ENCODE data around the gene GRK3. TPM values are rescaled to one million over a fixed set of nuclear protein-coding genes. Genes with fewer than 3 reads are reported as not detected.

GRK3 gene
- total and polyA plus RNA-seq, 2 of the 4 experiments (the other 2 are of a cell fraction): 0.58 to 1.6 TPM

DNA sequence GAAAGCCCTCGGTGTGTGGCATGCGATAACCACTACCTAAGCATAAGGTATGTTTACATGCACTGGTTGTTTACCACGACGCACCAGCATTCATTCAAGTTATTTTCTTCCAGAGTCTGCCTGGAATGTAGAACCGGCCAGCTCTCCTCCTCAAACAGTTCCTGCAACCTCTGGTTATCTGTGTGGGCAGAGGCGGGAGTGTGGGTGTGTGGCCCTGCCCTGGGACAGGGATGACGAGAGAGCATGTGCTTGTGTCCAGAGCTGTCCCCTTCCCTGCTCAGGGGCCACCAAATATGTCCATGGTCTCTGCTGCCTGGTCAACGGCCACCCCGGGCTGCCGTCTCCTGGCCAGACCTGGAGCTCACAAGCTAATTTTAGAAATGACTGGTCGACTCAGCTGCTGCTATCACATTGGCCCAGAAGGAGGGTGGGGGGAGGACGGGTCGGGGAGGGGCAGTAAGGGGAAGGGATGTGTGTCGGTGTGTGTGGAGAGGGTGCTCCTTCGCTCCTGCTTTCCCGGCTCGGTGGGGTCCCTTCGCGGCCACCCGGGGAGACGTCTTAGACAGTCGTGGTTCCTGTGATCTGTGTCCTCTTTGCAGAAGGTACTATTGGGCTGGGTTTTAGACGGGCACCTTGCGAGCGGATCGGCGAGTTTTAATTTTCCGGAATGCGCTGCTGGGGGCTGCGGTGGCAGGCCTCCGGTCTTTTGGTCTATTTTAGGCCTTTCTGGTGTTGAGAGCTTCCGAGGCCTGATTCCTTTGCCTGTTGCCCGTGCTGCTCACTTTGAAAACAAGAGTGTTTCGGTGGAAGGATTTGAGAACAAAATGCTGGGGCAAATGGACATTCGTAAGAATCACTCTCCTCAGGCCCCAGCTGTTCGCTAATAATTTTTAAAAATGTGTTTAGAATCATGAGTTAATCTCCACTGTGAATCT lies 177.5 kb downstream of the GRK3 start, which contains the start of gene MYO18B:
Gene MYO18B (plus strand): TSS at position 497 of the 935 bp plus-strand sequence. CDS start 18,905 bp downstream, outside the sequence.
- ATAC-seq (ENCODE audit: low read depth): no peak
- TF ChIP-seq MAFK (IDR thresholded peaks at IDR 0.05; ENCODE audit: low read depth, low read length) (no peak), USF2 (IDR thresholded peaks at IDR 0.05; ENCODE audit: low read depth, low read length) (no peak), CHD1 (IDR thresholded peaks at IDR 0.05; ENCODE audit: low read depth, low read length) (no peak), SMC3 (IDR thresholded peaks at IDR 0.05; ENCODE audit: low read depth, low read length) (no peak), RFX5 (IDR thresholded peaks at IDR 0.05; ENCODE audit: low read depth, low read length) (no peak), CEBPB (IDR thresholded peaks at IDR 0.05; ENCODE audit: low read depth, low read length) (no peak), POLR2A (IDR thresholded peaks at IDR 0.05; ENCODE audit: low read depth, low read length) (no peak), RAD21 (IDR thresholded peaks at IDR 0.05; ENCODE audit: low read length) (no peak), MXI1 (IDR thresholded peaks at IDR 0.05; ENCODE audit: borderline replicate concordance, low read depth, low read length) (no peak), MAZ (IDR thresholded peaks at IDR 0.05; ENCODE audit: borderline replicate concordance, low read depth, low read length) (no peak), FOS (IDR thresholded peaks at IDR 0.05; ENCODE audit: low read depth, low read length) (no peak), BHLHE40 (IDR thresholded peaks at IDR 0.05; ENCODE audit: low read depth, low read length) (no peak), RCOR1 (IDR thresholded peaks at IDR 0.05; ENCODE audit: insufficient replicate concordance, low read length) (no peak)
- TF ChIP-seq, protein P1, sequence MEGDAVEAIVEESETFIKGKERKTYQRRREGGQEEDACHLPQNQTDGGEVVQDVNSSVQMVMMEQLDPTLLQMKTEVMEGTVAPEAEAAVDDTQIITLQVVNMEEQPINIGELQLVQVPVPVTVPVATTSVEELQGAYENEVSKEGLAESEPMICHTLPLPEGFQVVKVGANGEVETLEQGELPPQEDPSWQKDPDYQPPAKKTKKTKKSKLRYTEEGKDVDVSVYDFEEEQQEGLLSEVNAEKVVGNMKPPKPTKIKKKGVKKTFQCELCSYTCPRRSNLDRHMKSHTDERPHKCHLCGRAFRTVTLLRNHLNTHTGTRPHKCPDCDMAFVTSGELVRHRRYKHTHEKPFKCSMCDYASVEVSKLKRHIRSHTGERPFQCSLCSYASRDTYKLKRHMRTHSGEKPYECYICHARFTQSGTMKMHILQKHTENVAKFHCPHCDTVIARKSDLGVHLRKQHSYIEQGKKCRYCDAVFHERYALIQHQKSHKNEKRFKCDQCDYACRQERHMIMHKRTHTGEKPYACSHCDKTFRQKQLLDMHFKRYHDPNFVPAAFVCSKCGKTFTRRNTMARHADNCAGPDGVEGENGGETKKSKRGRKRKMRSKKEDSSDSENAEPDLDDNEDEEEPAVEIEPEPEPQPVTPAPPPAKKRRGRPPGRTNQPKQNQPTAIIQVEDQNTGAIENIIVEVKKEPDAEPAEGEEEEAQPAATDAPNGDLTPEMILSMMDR (conservative IDR thresholded peaks at IDR 0.05; ENCODE audit: low read depth, low read length): no peak
- TF ChIP-seq, protein P2, sequence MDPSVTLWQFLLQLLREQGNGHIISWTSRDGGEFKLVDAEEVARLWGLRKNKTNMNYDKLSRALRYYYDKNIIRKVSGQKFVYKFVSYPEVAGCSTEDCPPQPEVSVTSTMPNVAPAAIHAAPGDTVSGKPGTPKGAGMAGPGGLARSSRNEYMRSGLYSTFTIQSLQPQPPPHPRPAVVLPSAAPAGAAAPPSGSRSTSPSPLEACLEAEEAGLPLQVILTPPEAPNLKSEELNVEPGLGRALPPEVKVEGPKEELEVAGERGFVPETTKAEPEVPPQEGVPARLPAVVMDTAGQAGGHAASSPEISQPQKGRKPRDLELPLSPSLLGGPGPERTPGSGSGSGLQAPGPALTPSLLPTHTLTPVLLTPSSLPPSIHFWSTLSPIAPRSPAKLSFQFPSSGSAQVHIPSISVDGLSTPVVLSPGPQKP (IDR thresholded peaks at IDR 0.05; ENCODE audit: borderline replicate concordance, low read depth, low read length): no peak

More for the DNA sequence above, 177.5 kb downstream of the GRK3 start, which contains the start of gene MYO18B:
- BruUV-seq (replicated peaks): no TSS peak
- Histone ChIP-seq H3K18ac (ENCODE audit: low read depth, low read length) (no peak within 1 kb of the TSS), H3K14ac (replicated peaks; ENCODE audit: low read depth, low read length) (no peak within 1 kb of the TSS), H2AK5ac (ENCODE audit: low read depth, low read length) (no peak within 1 kb of the TSS), H3K27ac (ENCODE audit: insufficient read depth, low read length) (no peak within 1 kb of the TSS), H2BK5ac (ENCODE audit: low read depth, low read length, poor library complexity, severe bottlenecking) (no peak within 1 kb of the TSS), H3K23ac (ENCODE audit: low read depth, low read length) (no peak within 1 kb of the TSS), H2AFZ (replicated peaks; ENCODE audit: low read length, poor library complexity) (peak within 1 kb of the TSS; percentile 3), H3K4me3 (ENCODE audit: insufficient read depth, low read depth, low read length) (no peak within 1 kb of the TSS), H2BK20ac (ENCODE audit: low read depth, low read length) (no peak within 1 kb of the TSS), H3K56ac (ENCODE audit: extremely low read depth, insufficient read depth, low read length) (no peak within 1 kb of the TSS), H4K5ac (ENCODE audit: low read depth, low read length) (no peak within 1 kb of the TSS), H3K79me1 (ENCODE audit: low read depth in 1 of 2, low read length in 2 of 2) (no peaks in the 10 kb centered on the region), H2AK9ac (replicated peaks; ENCODE audit: low read depth, low read length, poor library complexity) (peak within 1 kb of the TSS; percentile 45), H2BK15ac (ENCODE audit: low read depth, low read length) (no peak within 1 kb of the TSS), H3K9ac (ENCODE audit: low read depth, low read length) (no peak within 1 kb of the TSS), H3K4me2 (ENCODE audit: low read depth, low read length) (no peak within 1 kb of the TSS), H4K91ac (ENCODE audit: insufficient read depth, low read depth, low read length) (no peak within 1 kb of the TSS), H3K4ac (ENCODE audit: low read depth, low read length) (no peak within 1 kb of the TSS), H3K36me3 (ENCODE audit: control insufficient read depth, insufficient read depth, low read length) (no peaks in the 10 kb centered on the region), H3K4me1 (ENCODE audit: control insufficient read depth, insufficient read depth, low read length) (no peaks in the 10 kb centered on the region; the same call in 1 of the 2 replicates), H4K20me1 (ENCODE audit: insufficient read depth, low read length) (no peaks in the 10 kb centered on the region), H2BK120ac (ENCODE audit: low read depth, low read length) (no peak within 1 kb of the TSS), H4K8ac (ENCODE audit: low read depth in 2 of 2, low read length in 2 of 2) (no peak within 1 kb of the TSS), H3K9me3 (ENCODE audit: control insufficient read depth, insufficient read depth, low read length) (no peaks in the 10 kb centered on the region), H3K9me1 (ENCODE audit: insufficient read depth, low read length) (no peaks in the 10 kb centered on the region; the same call in 1 of the 2 replicates), H3K27me3 (ENCODE audit: control insufficient read depth, insufficient read depth, low read length) (no peaks in the 10 kb centered on the region)
- 82% methylated on average over 14 of the region's 36 CpGs; no CpG with 5 or more reads in 1 of the 2 experiments for WGBS, 2 experiments (ENCODE audit: extremely low coverage in 2 of 2, insufficient read length in 1 of 2)
- no peak for DNase-seq
- intact Hi-C loops (cut with micrococcal nuclease) (no loop called here), in situ Hi-C loops (cut with MboI; ENCODE audit: low sequenced_read_pairs) (no loop called here), dilution Hi-C loops (cut with HindIII; ENCODE audit: low sequenced_read_pairs, unreplicated experiment) (no loop called here)
- CTCF ChIA-PET: no interaction called here
- POLR2A ChIA-PET (ENCODE audit: unreplicated experiment): no interaction called here

Data from IMR-90 (cell line).